HepG2 (cell line): ENCODE data around the gene SOWAHB. TPM values are rescaled to one million over a fixed set of nuclear protein-coding genes. Genes with fewer than 3 reads are reported as not detected.

ENCODE experiments used
- ATAC-seq: fragments of 200-7000 bp; cut with Tn5 transposase; 3 replicates; pipeline ENCODE4 v1.9.1; 2020; ENCODE audit warnings: mild to moderate bottlenecking, moderate library complexity
- BruUV-seq: library from RNA; stranded (reverse); fragments of 400-500 nt; replicated peaks from 2 replicates; lab custom pipeline; 2021; lab: Mats Ljungman, UMichigan
- CTCF ChIA-PET: fragments of 300-600 bp; formaldehyde crosslinking; extraction: SDS; loops from one replicate; lab custom pipeline; 2021; ENCODE audit warnings: low total read pairs, inconsistent platforms, low intra/inter-chr PET ratio; lab: Yijun Ruan, JAX
- POLR2A ChIA-PET: fragments of 350-600 bp; sonication (Branson Sonifier 250); formaldehyde crosslinking; loops from one replicate; lab custom pipeline; 2020; ENCODE audit warnings: antibody characterized with exemption, inconsistent platforms; lab: Yijun Ruan, JAX
- DNase-seq: peaks from one replicate; pipeline ENCODE4 v3.0.0-alpha.2; 2015; ENCODE audit warnings: low spot score
- FAIRE-seq: peaks from 3 replicates; lab custom pipeline; 2011; peaks lifted over from hg19 to GRCh38; lab: Jason Lieb, UNC
- H2AFZ ChIP-seq: one replicate; pipeline ENCODE4 v1.6.1; 2011; ENCODE audit warnings: low read length, inconsistent platforms
- H3K27ac ChIP-seq: fragments of 300-600 bp; 3 replicates; pipeline ENCODE4 v1.8.0; 2011; ENCODE audit warnings: mixed run types, mild to moderate bottlenecking, mixed read lengths, low read length, inconsistent platforms; ENCODE audit not compliant: insufficient read depth; ENCODE audit errors: extremely low read length
- H3K27me3 ChIP-seq, 2 experiments: fragments of 200-600 bp in 1 of 2; 2 replicates in 1 of 2; 3 replicates in 1 of 2; pipeline versions ENCODE4 v1.6.0 to v1.8.0; 2011; ENCODE audit warnings: low read length in 2 of 2, mild to moderate bottlenecking in 2 of 2, moderate library complexity in 2 of 2, inconsistent platforms in 1 of 2; ENCODE audit not compliant: insufficient read depth in 2 of 2, control insufficient read depth in 1 of 2
- H3K36me3 ChIP-seq, 2 experiments: fragments of 200-600 bp in 1 of 2; replicated peaks in 1 of 2; 2 replicates in 1 of 2; 3 replicates in 1 of 2; pipeline versions ENCODE4 v1.5.1 to v1.8.0; 2011; ENCODE audit warnings: low read length in 2 of 2, inconsistent platforms in 1 of 2; ENCODE audit not compliant: insufficient read depth in 2 of 2, control insufficient read depth in 1 of 2
- H3K4me1 ChIP-seq: 2 replicates; pipeline ENCODE4 v1.5.1; 2012; ENCODE audit warnings: low read length, inconsistent platforms; ENCODE audit not compliant: insufficient read depth
- H3K4me2 ChIP-seq: 2 replicates; pipeline ENCODE4 v1.6.0; 2011; ENCODE audit warnings: low read depth, low read length, inconsistent platforms
- H3K4me3 ChIP-seq, 3 experiments: fragments of 200-600 bp in 1 of 3; sonication (generic), shearing (Covaris generic) in 1 of 3; replicated peaks in 1 of 3; 2 replicates each; pipeline ENCODE4 v1.5.1; 2011 to 2016; ENCODE audit warnings: low read length in 3 of 3, inconsistent platforms in 2 of 3, low read depth in 2 of 3, mild to moderate bottlenecking in 2 of 3, control low read depth in 1 of 3, mixed read lengths in 1 of 3; ENCODE audit not compliant: insufficient read depth in 1 of 3
- H3K79me2 ChIP-seq: one replicate; pipeline ENCODE4 v1.6.1; 2011; ENCODE audit warnings: low read length, inconsistent platforms; ENCODE audit not compliant: insufficient read depth
- H3K9ac ChIP-seq: 2 replicates; pipeline ENCODE4 v1.6.0; 2011; ENCODE audit warnings: mild to moderate bottlenecking, low read depth, low read length, inconsistent platforms; ENCODE audit not compliant: insufficient read depth
- H3K9me3 ChIP-seq: 2 replicates; pipeline ENCODE4 v1.5.1; 2012; ENCODE audit warnings: mild to moderate bottlenecking, low read length
- H4K20me1 ChIP-seq: 2 replicates; pipeline ENCODE4 v1.6.0; 2011; ENCODE audit warnings: inconsistent platforms, mild to moderate bottlenecking, low read length, moderate library complexity; ENCODE audit not compliant: insufficient read depth
- GATAD2A ChIP-seq: IDR thresholded peaks from 2 replicates; pipeline ENCODE4 v1.6.1; 2016
- HNRNPUL1 ChIP-seq: fragments of 200-400 bp; formaldehyde crosslinking; IDR thresholded peaks from 2 replicates; pipeline ENCODE4 v1.6.1; 2017; ENCODE audit warnings: low read depth, mild to moderate bottlenecking, low read length, moderate library complexity
- IKZF4 ChIP-seq: sonication (generic); formaldehyde crosslinking; IDR thresholded peaks from 2 replicates; pipeline ENCODE4 v1.5.1; 2020; ENCODE audit warnings: borderline replicate concordance, mild to moderate bottlenecking, low read depth, missing genetic modification reagents; ENCODE audit errors: not compliant biosample characterization
- MIER3 ChIP-seq: IDR thresholded peaks from 2 replicates; pipeline ENCODE4 v1.6.1; 2016; ENCODE audit warnings: missing compliant biosample characterization, borderline replicate concordance
- PHF21A ChIP-seq: sonication (generic); formaldehyde crosslinking; IDR thresholded peaks from 2 replicates; pipeline ENCODE4 v1.5.0; 2020; ENCODE audit warnings: mild to moderate bottlenecking, missing genetic modification reagents
- POGZ ChIP-seq: sonication (generic); formaldehyde crosslinking; IDR thresholded peaks from 2 replicates; pipeline ENCODE4 v1.4.0; 2020; ENCODE audit warnings: mild to moderate bottlenecking, missing genetic modification reagents
- ZBTB33 ChIP-seq: sonication (generic); formaldehyde crosslinking; IDR thresholded peaks from 2 replicates; pipeline ENCODE4 v1.4.0; 2020; ENCODE audit warnings: missing genetic modification reagents
- ZNF280D ChIP-seq: sonication (generic); formaldehyde crosslinking; IDR thresholded peaks from 2 replicates; pipeline ENCODE4 v1.5.1; 2020; ENCODE audit warnings: mild to moderate bottlenecking, missing genetic modification reagents
- ZNF414 ChIP-seq: sonication (generic); formaldehyde crosslinking; IDR thresholded peaks from 2 replicates; pipeline ENCODE4 v1.5.0; 2020; ENCODE audit warnings: missing genetic modification reagents
- WGBS: methylation state at CpG from one replicate; pipeline ENCODE4 v1.1.6; 2017; ENCODE audit warnings: low lambda C conversion rate; 5-methylcytosine and 5-hydroxymethylcytosine counted together
- in situ Hi-C: cut with HindIII; loops from 2 replicates; pipeline ENCODE4 v1.10.0; 2017; ENCODE audit warnings: low pct_unique_long_range_greater_than_20kb; ENCODE audit not compliant: extremely low pct_ligation_motif_present
- intact Hi-C: fragments of 100-400 bp; cut with micrococcal nuclease; formaldehyde crosslinking; loops from one replicate; pipeline ENCODE4 v1.10.0; 2022; ENCODE audit not compliant: unreplicated experiment
- polyA plus RNA-seq, 8 experiments: library from polyadenylated mRNA; depleted of rRNA in 3 of 8; stranded (reverse) in 7 of 8; unstranded in 1 of 8; fragments of >200 nt; fragmentation: Illumina TruSeq in 4 of 8; extraction: Trizol in 4 of 8; gene quantifications; 2 replicates each; pipeline versions ENCODE4 v1.2.1 to v1.2.3, GENCODE V29; 2011 to 2016; ENCODE audit warnings: low read depth in 4 of 8, missing spikeins in 1 of 8, mixed read lengths in 1 of 8; ENCODE audit not compliant: insufficient read depth in 1 of 8
- total RNA-seq, 5 experiments: library from RNA; depleted of rRNA; stranded (reverse); fragments of >200 nt; fragmentation: Illumina TruSeq; extraction: Trizol; gene quantifications; 2 replicates each; pipeline ENCODE4 v1.2.3, GENCODE V29; 2016; ENCODE audit warnings: low read depth in 1 of 5
- TF ChIP-seq, protein P1 (sequence below): sonication (generic); formaldehyde crosslinking; IDR thresholded peaks from 2 replicates; pipeline ENCODE4 v1.9.0; 2021; ENCODE audit warnings: mild to moderate bottlenecking, missing genetic modification reagents

Gene SOWAHB
- total and polyA plus RNA-seq, 2 of the 13 experiments (the other 11 are each of a cell fraction or from before 2014, with no cell fraction given): 0.12 to 0.51 TPM

DNA sequence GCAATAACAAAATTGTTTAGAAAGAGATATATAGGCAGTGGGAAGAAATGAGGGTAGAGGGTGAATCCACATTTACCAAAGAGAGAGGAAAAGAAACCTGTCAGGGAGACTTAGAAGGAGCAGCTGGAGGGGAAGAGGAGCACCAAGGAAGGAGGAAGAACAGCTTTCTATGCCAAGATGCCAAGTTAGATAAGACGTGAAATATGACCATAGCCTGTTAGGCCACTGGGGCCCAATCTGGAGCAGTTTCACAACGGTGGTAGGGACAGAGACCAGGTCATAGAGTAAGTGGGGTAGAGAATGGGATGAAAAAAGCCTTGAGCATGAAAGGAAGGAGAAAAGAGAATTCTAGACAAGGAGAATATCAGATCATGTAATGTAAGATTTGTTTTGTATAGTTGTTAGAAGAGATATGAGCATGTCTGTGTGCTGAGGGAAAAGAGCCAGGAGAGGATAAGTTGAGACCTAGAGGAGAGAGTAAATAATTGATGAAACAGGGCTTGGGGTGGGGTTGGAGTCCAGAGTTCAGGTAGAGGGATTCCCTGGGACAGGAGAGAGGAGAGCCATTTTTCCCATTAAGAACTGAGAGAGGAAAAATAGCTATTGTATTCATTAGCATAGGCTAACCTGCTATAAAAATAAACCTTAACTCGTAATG lies 4.4 kb upstream of the SOWAHB start:
- BruUV-seq: no TSS peak
- Histone ChIP-seq H3K36me3 (no peaks in the 10 kb centered on the region), H3K4me1 (peaks cover 39% of the 10 kb centered on the region), H3K79me2 (no peaks in the 10 kb centered on the region), H3K27ac (no peak overlapping the region), H3K27me3 (peaks cover 0 to 8% of the 10 kb centered on the region in 2 experiments; a peak in 1 of 5 replicates), H3K4me3 (no peak overlapping the region), H4K20me1 (no peaks in the 10 kb centered on the region), H2AFZ (no peak overlapping the region), H3K9me3 (peaks cover 7% of the 10 kb centered on the region), H3K4me2 (peak overlapping the region; percentile 42; the same call in 1 of the 2 replicates), H3K9ac (no peak overlapping the region)
- CTCF ChIA-PET: no interaction called here
- intact Hi-C loops: no loop called here
- peak; percentile 83 for ATAC-seq
- WGBS: 6% methylated on average over 3 of the region's 3 CpGs
- DNase-seq: peak; percentile 68
- POLR2A ChIA-PET: interaction anchor here (1.2 to 1.4 kb wide), 2 partner anchors 47 to 71 kb away, joined by 3 read pairs; partner anchors contain the start of gene SEPTIN11
- FAIRE-seq: peak; percentile 59
- in situ Hi-C loops: no loop called here
- TF ChIP-seq ZNF414 (CRISPR knock-in tag) (no peak), IKZF4 (no peak), HNRNPUL1 (peak; percentile 85), POGZ (CRISPR knock-in tag) (peak; percentile 40; the same call in 1 of the 2 replicates), GATAD2A (CRISPR knock-in tag) (peak; percentile 31; the same call in 1 of the 2 replicates), PHF21A (CRISPR knock-in tag) (peak; percentile 51; the same call in 1 of the 2 replicates), ZBTB33 (CRISPR knock-in tag) (no peak), MIER3 (no peak), ZNF280D (peak; percentile 87; the same call in 1 of the 2 replicates)
- TF ChIP-seq, protein P1, sequence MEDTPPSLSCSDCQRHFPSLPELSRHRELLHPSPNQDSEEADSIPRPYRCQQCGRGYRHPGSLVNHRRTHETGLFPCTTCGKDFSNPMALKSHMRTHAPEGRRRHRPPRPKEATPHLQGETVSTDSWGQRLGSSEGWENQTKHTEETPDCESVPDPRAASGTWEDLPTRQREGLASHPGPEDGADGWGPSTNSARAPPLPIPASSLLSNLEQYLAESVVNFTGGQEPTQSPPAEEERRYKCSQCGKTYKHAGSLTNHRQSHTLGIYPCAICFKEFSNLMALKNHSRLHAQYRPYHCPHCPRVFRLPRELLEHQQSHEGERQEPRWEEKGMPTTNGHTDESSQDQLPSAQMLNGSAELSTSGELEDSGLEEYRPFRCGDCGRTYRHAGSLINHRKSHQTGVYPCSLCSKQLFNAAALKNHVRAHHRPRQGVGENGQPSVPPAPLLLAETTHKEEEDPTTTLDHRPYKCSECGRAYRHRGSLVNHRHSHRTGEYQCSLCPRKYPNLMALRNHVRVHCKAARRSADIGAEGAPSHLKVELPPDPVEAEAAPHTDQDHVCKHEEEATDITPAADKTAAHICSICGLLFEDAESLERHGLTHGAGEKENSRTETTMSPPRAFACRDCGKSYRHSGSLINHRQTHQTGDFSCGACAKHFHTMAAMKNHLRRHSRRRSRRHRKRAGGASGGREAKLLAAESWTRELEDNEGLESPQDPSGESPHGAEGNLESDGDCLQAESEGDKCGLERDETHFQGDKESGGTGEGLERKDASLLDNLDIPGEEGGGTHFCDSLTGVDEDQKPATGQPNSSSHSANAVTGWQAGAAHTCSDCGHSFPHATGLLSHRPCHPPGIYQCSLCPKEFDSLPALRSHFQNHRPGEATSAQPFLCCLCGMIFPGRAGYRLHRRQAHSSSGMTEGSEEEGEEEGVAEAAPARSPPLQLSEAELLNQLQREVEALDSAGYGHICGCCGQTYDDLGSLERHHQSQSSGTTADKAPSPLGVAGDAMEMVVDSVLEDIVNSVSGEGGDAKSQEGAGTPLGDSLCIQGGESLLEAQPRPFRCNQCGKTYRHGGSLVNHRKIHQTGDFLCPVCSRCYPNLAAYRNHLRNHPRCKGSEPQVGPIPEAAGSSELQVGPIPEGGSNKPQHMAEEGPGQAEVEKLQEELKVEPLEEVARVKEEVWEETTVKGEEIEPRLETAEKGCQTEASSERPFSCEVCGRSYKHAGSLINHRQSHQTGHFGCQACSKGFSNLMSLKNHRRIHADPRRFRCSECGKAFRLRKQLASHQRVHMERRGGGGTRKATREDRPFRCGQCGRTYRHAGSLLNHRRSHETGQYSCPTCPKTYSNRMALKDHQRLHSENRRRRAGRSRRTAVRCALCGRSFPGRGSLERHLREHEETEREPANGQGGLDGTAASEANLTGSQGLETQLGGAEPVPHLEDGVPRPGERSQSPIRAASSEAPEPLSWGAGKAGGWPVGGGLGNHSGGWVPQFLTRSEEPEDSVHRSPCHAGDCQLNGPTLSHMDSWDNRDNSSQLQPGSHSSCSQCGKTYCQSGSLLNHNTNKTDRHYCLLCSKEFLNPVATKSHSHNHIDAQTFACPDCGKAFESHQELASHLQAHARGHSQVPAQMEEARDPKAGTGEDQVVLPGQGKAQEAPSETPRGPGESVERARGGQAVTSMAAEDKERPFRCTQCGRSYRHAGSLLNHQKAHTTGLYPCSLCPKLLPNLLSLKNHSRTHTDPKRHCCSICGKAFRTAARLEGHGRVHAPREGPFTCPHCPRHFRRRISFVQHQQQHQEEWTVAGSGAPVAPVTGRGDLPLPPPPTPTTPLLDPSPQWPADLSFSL: no peak
